Sigmoid colon (tissue), 7 donors: ENCODE results near the gene ADARB2. TPM values are rescaled to one million over a fixed set of nuclear protein-coding genes. Genes with fewer than 3 reads are reported as not detected.
"Not testable (repeated sequence)": the region's sequence is repeated elsewhere in the genome, so short reads cannot be mapped to it uniquely, and the experiment has no call there.

Experiments
- DNase-seq: peaks from one replicate; pipeline ENCODE4 v3.0.0-alpha.2; 2019
- H3K27ac ChIP-seq, 4 donors: fragments of 200-600 bp; sonication (generic); one replicate each; pipeline ENCODE4 v1.5.1; 2016 to 2019; ENCODE audit warnings: mild to moderate bottlenecking in 1 of 4
- H3K27me3 ChIP-seq, 3 donors: fragments of 200-600 bp; sonication (generic); one replicate each; pipeline ENCODE4 v1.5.1; 2019; ENCODE audit warnings: mild to moderate bottlenecking in 1 of 3
- H3K36me3 ChIP-seq, 4 donors: fragments of 200-600 bp; sonication (generic); one replicate each; pipeline ENCODE4 v1.5.1; 2016 to 2019
- H3K4me1 ChIP-seq, 4 donors: fragments of 200-600 bp; sonication (generic); one replicate each; pipeline ENCODE4 v1.5.1; 2017 to 2019
- H3K4me3 ChIP-seq, 4 donors: fragments of 200-600 bp; sonication (generic); one replicate each; pipeline ENCODE4 v1.5.1; 2017 to 2019; ENCODE audit warnings: mild to moderate bottlenecking in 2 of 4, moderate library complexity in 1 of 4
- H3K9me3 ChIP-seq, 4 donors: fragments of 200-600 bp in 3 of 4; sonication (generic) in 3 of 4; one replicate each; pipeline versions ENCODE4 v1.5.1 to v1.6.1; 2013 to 2019
- CTCF ChIP-seq, 4 experiments: fragments of 450-650 bp in 3 of 4; fragments of 200-600 bp in 1 of 4; IDR thresholded peaks; one replicate each; pipeline ENCODE4 v1.5.1; 2016 to 2019; ENCODE audit warnings: antibody characterized with exemption in 4 of 4, mild to moderate bottlenecking in 3 of 4, moderate library complexity in 2 of 4
- EP300 ChIP-seq, 4 donors: sonication (generic); formaldehyde crosslinking; IDR thresholded peaks; one replicate each; pipeline ENCODE4 v1.6.1; 2017; ENCODE audit warnings: antibody characterized with exemption in 4 of 4
- POLR2A ChIP-seq, 2 donors: fragments of 450-650 bp; IDR thresholded peaks; one replicate each; pipeline ENCODE4 v1.6.1; 2016; ENCODE audit warnings: antibody characterized with exemption in 2 of 2, mild to moderate bottlenecking in 2 of 2, moderate library complexity in 2 of 2
- POLR2AphosphoS5 ChIP-seq, 4 donors: sonication (generic); formaldehyde crosslinking; IDR thresholded peaks; one replicate each; pipeline ENCODE4 v1.6.1; 2017; ENCODE audit warnings: antibody characterized with exemption in 4 of 4
- WGBS, 2 donors: extraction: QIAGEN DNeasy Blood & Tissue Kit; methylation state at CpG; one replicate each; pipeline ENCODE4 v1.1.7; 2013; 5-methylcytosine and 5-hydroxymethylcytosine counted together
- intact Hi-C: fragments of 100-400 bp; cut with DNase I; formaldehyde crosslinking; loops from one replicate; pipeline ENCODE4 v1.15.1; 2023
- polyA plus RNA-seq, 3 donors: library from polyadenylated mRNA; stranded (reverse); fragments of 200-250 nt; gene quantifications; one replicate each; pipeline ENCODE4 v1.2.3, GENCODE V29; 2013
- total RNA-seq, 4 donors: library from RNA; depleted of rRNA; stranded (reverse); fragments of >200 nt; gene quantifications; one replicate each; pipeline ENCODE4 v1.1.0, GENCODE V29; 2016
- donor health status: healthy with polysubstance abuse.
- donor health status: Bipolar disorder and iron deficiency.
- donor health status: healthy.

ADARB2 gene
- total and polyA plus RNA-seq, 7 donors: 0.60 to 5.9 (median 3.5) TPM; not detected in 1

GRCh38 chr10:1538121-1538520 lies 199.2 kb downstream of the ADARB2 start:
- H3K4me1 ChIP-seq: no peaks in the 10 kb centered on the region
- no peak overlapping the region for H3K4me3 ChIP-seq
- 64 to 70% methylated on average over 8 of the region's 8 CpGs for WGBS, 2 donors
- no peak overlapping the region for H3K27ac ChIP-seq
- no peaks in the 10 kb centered on the region for H3K27me3 ChIP-seq
- TF ChIP-seq EP300 (IDR thresholded peaks at IDR 0.05): no peak
- TF ChIP-seq POLR2A (IDR thresholded peaks at IDR 0.05): no peak
- TF ChIP-seq CTCF (IDR thresholded peaks at IDR 0.05): no peak
- no peak for TF ChIP-seq POLR2AphosphoS5 (IDR thresholded peaks at IDR 0.05)
- no peaks in the 10 kb centered on the region for H3K36me3 ChIP-seq
- intact Hi-C loops: no loop called here
- H3K9me3 ChIP-seq: no peaks in the 10 kb centered on the region
- DNase-seq: peak; percentile 48

DNA sequence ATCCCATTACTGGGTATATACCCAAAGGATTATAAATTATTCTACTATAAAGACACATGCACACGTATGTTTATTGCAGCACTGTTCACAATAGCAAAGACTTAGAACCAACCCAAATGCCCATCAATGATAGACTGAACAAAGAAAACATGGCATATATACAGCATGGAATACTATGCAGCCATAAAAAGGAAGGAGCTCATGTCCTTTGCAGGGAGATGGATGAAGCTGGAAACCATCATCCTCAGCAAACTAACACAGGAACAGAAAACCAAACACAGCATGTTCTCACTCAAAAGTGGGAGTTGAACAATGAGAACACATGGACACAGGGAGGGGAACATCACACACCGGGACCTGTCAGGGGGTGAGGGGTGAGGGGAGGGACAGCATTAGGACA lies 199.9 kb downstream of the ADARB2 start:
- H3K27me3 ChIP-seq, H3K9me3 ChIP-seq, H3K27ac ChIP-seq, H3K4me1 ChIP-seq, intact Hi-C loops, H3K4me3 ChIP-seq, DNase-seq, H3K36me3 ChIP-seq: not testable (repeated sequence)
- 83 to 92% methylated on average over 2 of the region's 2 CpGs for WGBS, 2 donors

GRCh38 chr10:1536341-1536740 lies 201.0 kb downstream of the ADARB2 start:
- H3K4me1 ChIP-seq: no peaks in the 10 kb centered on the region
- TF ChIP-seq EP300 (IDR thresholded peaks at IDR 0.05): no peak
- no peak for TF ChIP-seq CTCF (IDR thresholded peaks at IDR 0.05)
- TF ChIP-seq POLR2AphosphoS5 (IDR thresholded peaks at IDR 0.05): no peak
- no peak for TF ChIP-seq POLR2A (IDR thresholded peaks at IDR 0.05)
- H3K36me3 ChIP-seq: no peaks in the 10 kb centered on the region
- H3K27me3 ChIP-seq: no peaks in the 10 kb centered on the region
- peak; percentile 52 for DNase-seq
- no peaks in the 10 kb centered on the region for H3K9me3 ChIP-seq
- 84 to 92% methylated on average over 7 of the region's 7 CpGs for WGBS, 2 donors
- intact Hi-C loops: no loop called here
- H3K27ac ChIP-seq: no peak overlapping the region
- no peak overlapping the region for H3K4me3 ChIP-seq

DNA sequence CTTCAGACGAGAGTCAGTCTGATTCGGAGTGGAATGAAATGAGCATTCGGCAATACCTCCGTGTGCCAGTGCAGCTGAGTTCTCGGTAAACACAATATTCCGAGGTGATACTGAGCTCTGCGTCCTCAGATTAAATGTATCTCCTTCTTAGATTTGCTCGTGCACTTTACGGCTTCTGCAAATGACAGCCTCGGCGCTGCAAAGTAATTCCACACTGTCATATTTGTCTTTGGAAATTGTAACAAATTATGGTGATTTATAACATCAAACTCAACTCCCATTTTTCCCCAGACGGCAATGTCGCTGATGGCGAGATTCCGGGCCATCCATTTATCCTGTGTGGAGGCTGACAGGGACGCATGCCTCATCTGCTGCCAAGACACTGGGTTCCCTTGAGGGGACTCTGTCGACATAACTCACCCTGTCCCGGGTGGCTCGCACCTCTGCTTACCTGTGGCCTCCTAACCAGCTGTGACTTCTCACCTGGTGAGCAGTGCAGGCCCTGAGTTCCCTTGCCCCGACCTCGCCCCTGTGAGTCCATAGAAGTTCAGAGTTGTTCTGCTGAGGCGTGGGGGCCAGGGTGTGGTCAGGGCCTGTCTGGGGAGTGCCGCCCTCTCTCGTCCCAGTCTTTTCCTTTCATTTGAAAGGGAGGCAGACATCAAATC lies 201.9 kb downstream of the ADARB2 start:
- Histone ChIP-seq H3K4me1 (no peaks in the 10 kb centered on the region), H3K27me3 (no peaks in the 10 kb centered on the region), H3K27ac (no peak overlapping the region), H3K9me3 (no peaks in the 10 kb centered on the region), H3K4me3 (no peak overlapping the region), H3K36me3 (no peaks in the 10 kb centered on the region)
- DNase-seq: peak; percentile 34
- intact Hi-C loops: no loop called here
- TF ChIP-seq EP300 (IDR thresholded peaks at IDR 0.05) (no peak), POLR2AphosphoS5 (IDR thresholded peaks at IDR 0.05) (no peak), POLR2A (IDR thresholded peaks at IDR 0.05) (no peak), CTCF (IDR thresholded peaks at IDR 0.05) (no peak)
- 54 to 75% methylated on average over 24 of the region's 24 CpGs for WGBS, 2 donors

DNA sequence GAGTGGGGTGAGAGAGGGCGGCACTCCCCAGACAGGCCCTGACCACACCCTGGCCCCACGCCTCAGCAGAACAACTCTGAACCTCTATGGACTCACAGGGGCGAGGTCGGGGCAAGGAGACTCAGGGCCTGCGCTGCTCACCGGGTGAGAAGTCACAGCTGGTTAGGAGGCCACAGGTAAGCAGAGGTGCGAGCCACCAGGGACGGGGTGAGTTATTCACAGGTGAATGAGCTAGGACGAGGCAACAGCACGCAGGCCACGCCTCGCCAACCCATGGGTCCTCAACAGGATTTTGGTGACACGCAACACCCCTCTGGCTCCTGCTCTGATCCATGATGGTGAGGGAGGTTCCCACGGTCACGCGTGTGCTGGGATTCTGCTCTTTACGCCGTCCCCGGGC lies 202.5 kb downstream of the ADARB2 start:
- H3K4me1 ChIP-seq: no peaks in the 10 kb centered on the region
- intact Hi-C loops: no loop called here
- H3K27ac ChIP-seq: no peak overlapping the region
- H3K36me3 ChIP-seq: no peaks in the 10 kb centered on the region
- H3K9me3 ChIP-seq: no peaks in the 10 kb centered on the region
- TF ChIP-seq EP300 (IDR thresholded peaks at IDR 0.05) (no peak), POLR2AphosphoS5 (IDR thresholded peaks at IDR 0.05) (no peak), CTCF (IDR thresholded peaks at IDR 0.05) (no peak), POLR2A (IDR thresholded peaks at IDR 0.05) (no peak)
- H3K27me3 ChIP-seq: no peaks in the 10 kb centered on the region
- 66 to 82% methylated on average over 19 of the region's 19 CpGs for WGBS, 2 donors
- no peak overlapping the region for H3K4me3 ChIP-seq
- peak; percentile 50 for DNase-seq
